T-cell (primary cell): ENCODE measurements around the gene NANOS2. TPM values are rescaled to one million over a fixed set of nuclear protein-coding genes. Genes with fewer than 3 reads are reported as not detected.
A peak's percentile ranks its signal among the peaks of the same experiment; 100 is the strongest.
"Not testable (repeated sequence)": the region's sequence is repeated elsewhere in the genome, so short reads cannot be mapped to it uniquely, and the experiment has no call there.

ENCODE experiments used
- ATAC-seq, 4 experiments: fragments of 200-7000 bp in 3 of 4; fragments of 150-1000 bp in 1 of 4; cut with Tn5 transposase; replicated peaks in 1 of 4; 1 replicate in 3 of 4; 2 replicates in 1 of 4; pipeline ENCODE4 v1.10.0; 2021; ENCODE audit warnings: moderate library complexity in 3 of 4, mild to moderate bottlenecking in 2 of 4, moderate number of reproducible peaks in 1 of 4
- CTCF ChIA-PET, 2 donors: fragments of 300-600 bp; sonication (Branson Sonifier 250); formaldehyde crosslinking; loops; one replicate each; lab custom pipeline; 2022; ENCODE audit warnings: antibody characterized with exemption in 2 of 2; lab: Charles Lee
- POLR2A ChIA-PET, 2 donors: fragments of 300-600 bp; sonication (Branson Sonifier 250); formaldehyde crosslinking; loops; one replicate each; lab custom pipeline; 2022; ENCODE audit warnings: antibody characterized with exemption in 2 of 2; lab: Charles Lee
- DNase-seq, 35 experiments: peaks; one replicate each; pipeline versions ENCODE4 v3.0.0 to v3.0.0-alpha.2; 2013 to 2023
- H3K27ac ChIP-seq: one replicate; pipeline ENCODE4 v1.5.1; 2013; ENCODE audit warnings: low read length
- H3K27me3 ChIP-seq, 2 experiments: replicated peaks in 1 of 2; 1 replicate in 1 of 2; 2 replicates in 1 of 2; pipeline versions ENCODE4 v1.6.1 to v1.7.0; 2013; ENCODE audit warnings: low read length in 1 of 2, mixed read lengths in 1 of 2; ENCODE audit not compliant: control insufficient read depth in 2 of 2, insufficient read depth in 2 of 2; ENCODE audit errors: extremely low read depth in 1 of 2
- H3K36me3 ChIP-seq, 2 donors: 1 replicate in 1 of 2; 2 replicates in 1 of 2; pipeline versions ENCODE4 v1.6.1 to v1.7.0; 2013; ENCODE audit warnings: low read length in 1 of 2; ENCODE audit not compliant: control insufficient read depth in 2 of 2, insufficient read depth in 1 of 2; ENCODE audit errors: extremely low read depth in 1 of 2
- H3K4me1 ChIP-seq, 2 experiments: 1 replicate in 1 of 2; 2 replicates in 1 of 2; pipeline versions ENCODE4 v1.6.1 to v1.7.0; 2013; ENCODE audit warnings: low read length in 2 of 2, mixed read lengths in 1 of 2; ENCODE audit not compliant: insufficient read depth in 2 of 2, control insufficient read depth in 1 of 2; ENCODE audit errors: extremely low read depth in 1 of 2
- H3K4me3 ChIP-seq, 2 donors: 1 replicate in 1 of 2; 2 replicates in 1 of 2; pipeline versions ENCODE4 v1.5.1 to v1.7.0; 2013; ENCODE audit warnings: mild to moderate bottlenecking in 2 of 2, low read length in 1 of 2, moderate library complexity in 1 of 2; ENCODE audit not compliant: control insufficient read depth in 1 of 2; ENCODE audit errors: extremely low read depth in 1 of 2
- H3K9me3 ChIP-seq: 2 replicates; pipeline ENCODE4 v1.7.0; 2013
- H3K27ac Mint-ChIP-seq, 2 donors: one replicate each; pipeline ENCODE4 v1.8.0; 2020 to 2021; ENCODE audit warnings: mild to moderate bottlenecking in 2 of 2, mixed read lengths in 2 of 2
- H3K27me3 Mint-ChIP-seq, 2 donors: one replicate each; pipeline ENCODE4 v1.8.0; 2021 to 2022; ENCODE audit warnings: mixed read lengths in 2 of 2
- H3K36me3 Mint-ChIP-seq: one replicate; pipeline ENCODE4 v1.8.0; 2021; ENCODE audit warnings: mixed read lengths
- H3K4me1 Mint-ChIP-seq, 3 donors: one replicate each; pipeline ENCODE4 v1.8.0; 2020 to 2022; ENCODE audit warnings: mixed read lengths in 3 of 3, mild to moderate bottlenecking in 1 of 3
- H3K4me3 Mint-ChIP-seq, 3 donors: one replicate each; pipeline ENCODE4 v1.8.0; 2020 to 2022; ENCODE audit warnings: mild to moderate bottlenecking in 3 of 3, mixed read lengths in 3 of 3, moderate library complexity in 3 of 3
- H3K9me3 Mint-ChIP-seq, 3 donors: one replicate each; pipeline ENCODE4 v1.8.0; 2020 to 2022; ENCODE audit warnings: mixed read lengths in 3 of 3
- WGBS: methylation state at CpG from one replicate; pipeline ENCODE4 v1.1.5; 2013; ENCODE audit warnings: missing lambda C conversion rate; ENCODE audit not compliant: insufficient coverage; 5-methylcytosine and 5-hydroxymethylcytosine counted together
- total RNA-seq, 35 experiments: library from RNA in 6 of 35; stranded (reverse) in 6 of 35; fragments of 120-200 nt in 1 of 35; gene quantifications; one replicate each; pipeline versions ENCODE4 v1.2.1 to v1.2.4 and lab custom pipeline; 2013 to 2026

Gene NANOS2
- total RNA-seq, 5 donors from 2014 or later (not counting 1 experiment from before 2014, with no cell fraction given): not detected

DNA sequence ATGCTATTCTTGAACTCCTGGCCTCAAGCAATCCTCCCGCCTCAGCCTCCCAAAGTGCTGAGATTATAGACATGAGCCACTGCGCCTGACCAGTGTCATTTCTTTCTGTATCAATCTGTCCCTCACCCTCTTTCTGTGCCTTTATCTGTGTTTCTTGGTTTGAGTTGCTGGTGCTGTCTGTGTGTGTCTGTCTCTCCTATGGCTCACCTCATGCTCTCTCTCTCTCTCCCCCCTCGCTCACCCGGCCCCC is 38.5 kb downstream of the NANOS2 start:
- H3K4me1 ChIP-seq: peaks cover 2 to 14% of the 10 kb centered on the region in 2 experiments
- H3K9me3 ChIP-seq: no peaks in the 10 kb centered on the region
- POLR2A ChIA-PET: no interaction called here
- Mint-ChIP-seq H3K4me1 (peaks cover 8 to 17% (median 10%) of the 10 kb centered on the region in 3 donors), H3K27me3 (peaks cover 17 to 26% of the 10 kb centered on the region in 2 donors), H3K36me3 (peaks cover 3% of the 10 kb centered on the region), H3K9me3 (no peaks in the 10 kb centered on the region), H3K27ac (peak overlapping the region in 1 of 2 donors; percentile 62), H3K4me3 (peak overlapping the region in 2 of 3 donors; percentile 37 to 53)
- H3K27me3 ChIP-seq: peaks cover 0 to 50% of the 10 kb centered on the region in 2 experiments
- WGBS: 8% methylated on average over 2 of the region's 4 CpGs
- CTCF ChIA-PET: no interaction called here
- H3K4me3 ChIP-seq: no peak overlapping the region
- ATAC-seq: peak; percentile 35 to 79 (median 56)
- no peaks in the 10 kb centered on the region for H3K36me3 ChIP-seq
- H3K27ac ChIP-seq: no peak overlapping the region
- DNase-seq: no peak

DNA sequence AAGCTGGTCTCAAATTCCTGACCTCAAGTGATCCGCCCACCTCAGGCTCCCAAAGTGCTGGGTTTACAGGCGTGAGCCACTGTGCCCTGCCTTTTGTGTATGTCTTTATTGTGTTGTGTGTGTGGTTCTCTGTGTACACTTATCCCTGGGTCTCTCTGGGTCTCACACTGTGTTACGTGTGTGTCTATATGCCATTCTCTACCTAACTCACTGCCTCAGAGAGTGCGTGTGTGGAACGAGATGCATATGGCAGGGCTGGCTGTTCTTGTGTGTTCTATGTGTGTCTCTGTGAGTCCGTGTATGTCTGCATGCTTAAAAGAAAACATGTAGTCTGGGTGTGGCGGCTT is 40.0 kb downstream of the NANOS2 start:
- Mint-ChIP-seq H3K4me1 (peaks cover 8 to 17% (median 9%) of the 10 kb centered on the region in 3 donors), H3K36me3 (peaks cover 3% of the 10 kb centered on the region), H3K27ac (no peak overlapping the region), H3K4me3 (no peak overlapping the region), H3K9me3 (no peaks in the 10 kb centered on the region), H3K27me3 (peaks cover 14 to 23% of the 10 kb centered on the region in 2 donors)
- CTCF ChIA-PET: no interaction called here
- WGBS: 74% methylated on average over 3 of the region's 7 CpGs
- Histone ChIP-seq H3K4me3 (no peak overlapping the region), H3K4me1 (peaks cover 2 to 14% of the 10 kb centered on the region in 2 experiments), H3K27me3 (peaks cover 0 to 50% of the 10 kb centered on the region in 2 experiments), H3K27ac (no peak overlapping the region), H3K9me3 (no peaks in the 10 kb centered on the region), H3K36me3 (no peaks in the 10 kb centered on the region)
- POLR2A ChIA-PET: no interaction called here
- DNase-seq: no peak
- no peak for ATAC-seq

DNA sequence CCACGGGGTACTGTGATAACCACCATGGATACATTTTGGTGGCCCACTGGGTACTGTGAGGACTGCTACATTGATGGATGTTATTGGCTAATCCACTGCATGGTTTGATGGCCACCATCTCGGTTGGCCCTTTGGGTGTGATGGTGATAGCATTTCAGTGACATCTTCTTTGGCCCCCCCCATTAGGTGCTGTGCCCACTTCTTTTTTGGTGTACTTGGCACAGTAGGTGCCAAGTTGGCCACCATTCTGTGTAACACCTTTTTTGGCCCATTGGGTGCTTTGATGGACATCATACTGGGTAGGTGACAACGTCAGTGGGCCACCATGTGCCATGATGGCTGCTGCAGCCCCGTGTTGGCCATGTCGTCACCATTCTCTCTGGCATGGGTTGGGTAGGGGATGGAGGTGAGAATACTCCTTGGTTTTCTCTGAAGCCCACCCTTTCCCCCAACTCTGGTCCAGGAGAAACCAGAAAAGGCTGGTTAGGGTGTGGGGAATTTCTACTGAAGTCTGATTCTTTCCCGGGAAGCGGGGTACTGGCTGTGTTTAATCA is 41.3 kb downstream of the NANOS2 start:
- no peak for ATAC-seq
- Histone ChIP-seq H3K36me3 (no peaks in the 10 kb centered on the region), H3K4me1 (peaks cover 2 to 14% of the 10 kb centered on the region in 2 experiments), H3K27ac (no peak overlapping the region), H3K4me3 (no peak overlapping the region), H3K27me3 (peaks cover 0 to 40% of the 10 kb centered on the region in 2 experiments), H3K9me3 (no peaks in the 10 kb centered on the region)
- no peaks in the 10 kb centered on the region for H3K9me3 Mint-ChIP-seq
- H3K27me3 Mint-ChIP-seq: peaks cover 10 to 20% of the 10 kb centered on the region in 2 donors
- ChIA-PET POLR2A (no interaction called here), CTCF (no interaction called here)
- H3K36me3 Mint-ChIP-seq: peaks cover 3% of the 10 kb centered on the region
- H3K4me1 Mint-ChIP-seq: peaks cover 8 to 14% (median 9%) of the 10 kb centered on the region in 3 donors
- 67% methylated on average over 1 of the region's 7 CpGs for WGBS
- H3K27ac Mint-ChIP-seq: no peak overlapping the region
- H3K4me3 Mint-ChIP-seq: no peak overlapping the region
- DNase-seq: no peak

DNA sequence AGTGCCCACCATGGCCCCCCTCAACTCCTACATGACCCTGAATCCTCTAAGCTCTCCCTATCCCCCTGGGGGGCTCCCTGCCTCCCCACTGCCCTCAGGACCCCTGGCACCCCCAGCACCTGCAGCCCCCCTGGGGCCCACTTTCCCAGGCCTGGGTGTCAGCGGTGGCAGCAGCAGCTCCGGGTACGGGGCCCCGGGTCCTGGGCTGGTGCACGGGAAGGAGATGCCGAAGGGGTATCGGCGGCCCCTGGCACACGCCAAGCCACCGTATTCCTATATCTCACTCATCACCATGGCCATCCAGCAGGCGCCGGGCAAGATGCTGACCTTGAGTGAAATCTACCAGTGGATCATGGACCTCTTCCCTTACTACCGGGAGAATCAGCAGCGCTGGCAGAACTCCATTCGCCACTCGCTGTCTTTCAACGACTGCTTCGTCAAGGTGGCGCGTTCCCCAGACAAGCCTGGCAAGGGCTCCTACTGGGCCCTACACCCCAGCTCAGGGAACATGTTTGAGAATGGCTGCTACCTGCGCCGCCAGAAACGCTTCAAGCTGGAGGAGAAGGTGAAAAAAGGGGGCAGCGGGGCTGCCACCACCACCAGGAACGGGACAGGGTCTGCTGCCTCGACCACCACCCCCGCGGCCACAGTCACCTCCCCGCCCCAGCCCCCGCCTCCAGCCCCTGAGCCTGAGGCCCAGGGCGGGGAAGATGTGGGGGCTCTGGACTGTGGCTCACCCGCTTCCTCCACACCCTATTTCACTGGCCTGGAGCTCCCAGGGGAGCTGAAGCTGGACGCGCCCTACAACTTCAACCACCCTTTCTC is 42.3 kb downstream of the NANOS2 start:
- Mint-ChIP-seq H3K4me3 (no peak overlapping the region), H3K27me3 (peaks cover 10 to 13% of the 10 kb centered on the region in 2 donors), H3K9me3 (no peaks in the 10 kb centered on the region), H3K27ac (no peak overlapping the region), H3K4me1 (peaks cover 7 to 9% (median 8%) of the 10 kb centered on the region in 3 donors), H3K36me3 (peaks cover 3% of the 10 kb centered on the region)
- H3K27me3 ChIP-seq: peaks cover 0 to 31% of the 10 kb centered on the region in 2 experiments
- H3K4me3 ChIP-seq: no peak overlapping the region
- H3K4me1 ChIP-seq: peaks cover 2 to 14% of the 10 kb centered on the region in 2 experiments
- no peak for ATAC-seq
- no peaks in the 10 kb centered on the region for H3K36me3 ChIP-seq
- CTCF ChIA-PET: no interaction called here
- H3K27ac ChIP-seq: no peak overlapping the region
- no peak for DNase-seq
- POLR2A ChIA-PET: no interaction called here
- WGBS: 94% methylated on average over 21 of the region's 34 CpGs
- H3K9me3 ChIP-seq: no peaks in the 10 kb centered on the region

DNA sequence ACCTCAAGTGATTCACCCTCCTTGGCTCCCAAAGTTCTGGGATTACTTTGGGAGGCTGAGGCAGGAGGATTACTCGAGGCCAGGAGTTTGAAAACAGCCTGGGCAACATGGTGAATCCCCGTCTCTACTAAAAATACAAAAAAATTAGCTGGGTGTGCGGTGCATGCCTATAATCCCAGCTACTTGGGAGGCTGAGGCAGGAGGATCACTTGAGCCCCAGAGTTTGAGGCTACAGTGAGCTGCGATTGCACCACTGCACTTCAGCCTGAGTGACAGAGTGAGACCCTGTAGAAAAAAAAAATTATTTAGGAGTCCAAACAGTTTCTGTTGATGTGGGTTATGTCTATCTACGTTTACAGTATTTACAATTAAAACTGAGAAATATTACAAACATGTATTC is 43.8 kb downstream of the NANOS2 start:
- ChIA-PET CTCF (no interaction called here), POLR2A (no interaction called here)
- DNase-seq: no peak
- Mint-ChIP-seq H3K4me1 (peaks cover 0 to under 1% (median 0%) of the 10 kb centered on the region in 3 donors), H3K36me3 (no peaks in the 10 kb centered on the region), H3K27ac (no peak overlapping the region), H3K27me3 (peaks cover 4 to 5% of the 10 kb centered on the region in 2 donors), H3K4me3 (no peak overlapping the region), H3K9me3 (no peaks in the 10 kb centered on the region)
- no peak overlapping the region for H3K4me3 ChIP-seq
- no peaks in the 10 kb centered on the region for H3K4me1 ChIP-seq
- peaks cover 0 to 22% of the 10 kb centered on the region in 2 experiments for H3K27me3 ChIP-seq
- H3K36me3 ChIP-seq: no peaks in the 10 kb centered on the region
- WGBS: 83% methylated on average over 1 of the region's 5 CpGs
- no peaks in the 10 kb centered on the region for H3K9me3 ChIP-seq
- no peak overlapping the region for H3K27ac ChIP-seq
- ATAC-seq: no peak

DNA sequence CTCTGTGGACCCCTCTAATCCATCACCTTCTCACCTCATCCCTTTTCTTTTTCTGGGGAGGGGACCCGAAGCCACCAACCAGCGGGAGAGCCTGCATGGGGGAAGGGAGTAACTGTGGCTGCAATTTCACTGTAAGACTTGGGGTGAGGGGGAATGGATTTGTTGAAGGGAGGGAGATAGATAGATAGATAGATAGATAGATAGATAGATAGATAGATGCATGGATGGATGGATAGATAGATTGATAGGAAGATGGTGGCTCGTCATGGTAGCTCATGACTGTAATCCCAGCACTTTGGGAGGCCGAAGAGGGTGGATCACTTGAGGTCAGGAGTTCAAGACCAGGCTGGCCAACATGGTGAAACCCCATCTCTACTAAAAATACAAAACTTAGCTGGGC is 47.3 kb downstream of the NANOS2 start:
- WGBS: no CpG with 5 or more reads among the region's 4 CpGs
- H3K27ac Mint-ChIP-seq, H3K9me3 ChIP-seq, POLR2A ChIA-PET, H3K36me3 Mint-ChIP-seq, H3K36me3 ChIP-seq, H3K4me3 ChIP-seq, DNase-seq, H3K9me3 Mint-ChIP-seq, H3K4me3 Mint-ChIP-seq, H3K27ac ChIP-seq, ATAC-seq: not testable (repeated sequence)
- Histone ChIP-seq H3K27me3 (peaks cover 0 to 31% of the 10 kb centered on the region in 2 experiments), H3K4me1 (peaks cover 0 to 18% of the 10 kb centered on the region in 2 experiments)
- H3K4me1 Mint-ChIP-seq: peaks cover 17 to 18% (median 17%) of the 10 kb centered on the region in 3 donors
- CTCF ChIA-PET: interaction anchor here (0.9 to 1.7 kb wide), 2 partner anchors 15 to 19 kb away, joined by 3 to 8 read pairs; no protein-coding TSS in a partner anchor
- peaks cover 15 to 18% of the 10 kb centered on the region in 2 donors for H3K27me3 Mint-ChIP-seq
